SK-N-SH treated with all-trans-retinoic acid at 6 μM for 48 hours (cell line): Measurements from ENCODE around the gene FAM98C.

Experiments used
- ATAC-seq: fragments of 200-7000 bp; cut with Tn5 transposase; 3 replicates; pipeline ENCODE4 v1.9.1; 2020; ENCODE audit warnings: mild to moderate bottlenecking, moderate library complexity
- ESRRG ChIP-seq: fragments of 250-450 bp; sonication (Bioruptor Pico); IDR thresholded peaks from 2 replicates; pipeline ENCODE4 v1.6.1; 2021; ENCODE audit warnings: mild to moderate bottlenecking
- OSR1 ChIP-seq: fragments of 250-450 bp; sonication (Bioruptor Pico); IDR thresholded peaks from 2 replicates; pipeline ENCODE4 v1.8.0; 2022; ENCODE audit warnings: moderate library complexity, mild to moderate bottlenecking, inconsistent platforms
- ZNF70 ChIP-seq: fragments of 450-650 bp; formaldehyde crosslinking; IDR thresholded peaks from 2 replicates; pipeline ENCODE4 v1.5.0; 2020; ENCODE audit warnings: mild to moderate bottlenecking, moderate library complexity
- TF ChIP-seq, protein P1 (sequence below): fragments of 250-450 bp; sonication (Bioruptor Pico); IDR thresholded peaks from 2 replicates; pipeline ENCODE4 v1.5.1; 2020; ENCODE audit warnings: low read depth, mild to moderate bottlenecking, moderate library complexity

Gene FAM98C

DNA sequence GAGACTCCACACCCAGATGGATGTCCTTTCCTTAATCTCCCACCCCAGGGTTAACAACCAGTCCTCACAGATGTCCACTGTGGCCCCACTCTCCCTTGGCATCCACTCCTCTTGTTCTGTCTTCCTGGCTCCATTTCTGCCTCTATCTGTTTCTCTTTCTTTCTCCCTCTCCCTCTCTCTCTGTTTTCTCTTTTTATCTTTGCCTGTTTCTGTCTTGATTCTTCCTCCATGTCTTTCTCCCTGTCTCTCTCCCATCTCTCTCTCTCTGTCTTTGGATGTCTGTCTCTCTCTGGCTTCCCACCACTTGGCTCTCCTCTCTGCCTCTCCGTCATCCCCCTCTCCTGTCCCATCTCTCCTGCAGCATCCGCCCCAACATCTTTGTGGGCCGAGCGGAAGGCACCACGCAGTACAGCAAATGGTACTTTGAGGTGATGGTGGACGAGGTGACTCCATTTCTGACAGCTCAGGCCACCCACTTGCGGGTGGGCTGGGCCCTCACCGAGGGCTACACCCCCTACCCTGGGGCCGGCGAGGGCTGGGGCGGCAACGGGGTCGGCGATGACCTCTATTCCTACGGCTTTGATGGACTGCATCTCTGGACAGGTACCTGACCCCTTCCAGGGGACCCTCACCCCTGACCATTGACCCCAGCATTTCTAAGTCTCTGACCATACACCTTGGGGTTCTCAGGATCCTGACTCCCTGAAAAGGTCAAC is 55.0 kb downstream of the FAM98C start:
- TF ChIP-seq OSR1 (CRISPR knock-in tag) = no peak
- TF ChIP-seq, protein P1, sequence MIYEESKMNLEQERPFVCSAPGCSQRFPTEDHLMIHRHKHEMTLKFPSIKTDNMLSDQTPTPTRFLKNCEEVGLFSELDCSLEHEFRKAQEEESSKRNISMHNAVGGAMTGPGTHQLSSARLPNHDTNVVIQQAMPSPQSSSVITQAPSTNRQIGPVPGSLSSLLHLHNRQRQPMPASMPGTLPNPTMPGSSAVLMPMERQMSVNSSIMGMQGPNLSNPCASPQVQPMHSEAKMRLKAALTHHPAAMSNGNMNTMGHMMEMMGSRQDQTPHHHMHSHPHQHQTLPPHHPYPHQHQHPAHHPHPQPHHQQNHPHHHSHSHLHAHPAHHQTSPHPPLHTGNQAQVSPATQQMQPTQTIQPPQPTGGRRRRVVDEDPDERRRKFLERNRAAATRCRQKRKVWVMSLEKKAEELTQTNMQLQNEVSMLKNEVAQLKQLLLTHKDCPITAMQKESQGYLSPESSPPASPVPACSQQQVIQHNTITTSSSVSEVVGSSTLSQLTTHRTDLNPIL (CRISPR knock-in tag) = no peak
- TF ChIP-seq ESRRG = no peak
- TF ChIP-seq ZNF70 = no peak
- TF ChIP-seq, all 23 proteins: peak for 0

More for the DNA sequence above, 55.0 kb downstream of the FAM98C start:
- ATAC-seq = no peak
